ENCODE measurements around the gene GLI3. TPM values are rescaled to one million over a fixed set of nuclear protein-coding genes. Genes with fewer than 3 reads are reported as not detected.

Gene GLI3
- total RNA-seq, 1 donor = 0.10 TPM

DNA sequence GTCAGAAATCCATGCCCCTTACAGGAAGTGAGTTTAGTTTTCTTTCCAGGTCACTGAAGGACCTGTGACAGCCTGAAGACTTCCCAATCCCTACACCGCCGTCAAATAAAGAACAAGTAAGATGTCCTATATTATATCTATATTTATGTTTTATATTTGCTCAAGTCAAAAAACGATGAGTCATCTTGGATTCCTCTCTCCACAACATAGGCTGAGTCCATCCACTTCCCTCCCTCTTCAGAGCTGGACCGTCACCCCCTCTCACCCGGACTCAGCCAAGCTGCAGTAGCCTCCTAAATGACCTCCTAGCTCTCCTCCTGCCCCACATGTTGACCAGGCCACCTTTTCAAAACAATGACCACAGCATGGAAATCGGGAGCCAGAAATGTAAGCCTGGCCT lies 53.5 kb downstream of the GLI3 start:
- Histone ChIP-seq H3K4me1 (ENCODE audit: insufficient read depth, low read length) (no peaks in the 10 kb centered on the region), H3K27me3 (ENCODE audit: insufficient read depth, low read length) (no peaks in the 10 kb centered on the region), H3K9me3 (ENCODE audit: low read depth, low read length) (no peaks in the 10 kb centered on the region), H3K4me3 (ENCODE audit: low read length) (no peak overlapping the region)

DNA sequence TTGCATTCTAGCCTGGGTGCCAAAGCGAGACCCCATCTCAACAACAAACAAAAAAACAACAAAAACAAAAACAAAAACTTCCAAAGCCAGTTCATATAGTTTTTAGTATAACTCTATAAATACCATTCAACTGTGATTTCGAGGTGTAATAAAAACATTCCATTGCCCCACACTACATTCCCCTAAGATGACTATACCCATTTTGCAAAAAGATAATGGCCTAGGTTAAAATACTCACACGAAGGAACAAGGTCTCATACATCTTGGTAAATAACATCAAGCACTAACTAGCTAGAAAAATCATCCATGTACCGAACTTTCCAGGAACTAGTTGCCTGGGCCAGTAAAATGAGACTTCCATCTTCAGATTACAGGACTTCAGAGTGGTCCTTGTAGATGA lies 55.4 kb downstream of the GLI3 start:
- H3K4me1 ChIP-seq (ENCODE audit: insufficient read depth, low read length) = no peaks in the 10 kb centered on the region
- H3K9me3 ChIP-seq (ENCODE audit: low read depth, low read length) = no peaks in the 10 kb centered on the region
- no peaks in the 10 kb centered on the region for H3K27me3 ChIP-seq (ENCODE audit: insufficient read depth, low read length)
- H3K4me3 ChIP-seq (ENCODE audit: low read length) = no peak overlapping the region

DNA sequence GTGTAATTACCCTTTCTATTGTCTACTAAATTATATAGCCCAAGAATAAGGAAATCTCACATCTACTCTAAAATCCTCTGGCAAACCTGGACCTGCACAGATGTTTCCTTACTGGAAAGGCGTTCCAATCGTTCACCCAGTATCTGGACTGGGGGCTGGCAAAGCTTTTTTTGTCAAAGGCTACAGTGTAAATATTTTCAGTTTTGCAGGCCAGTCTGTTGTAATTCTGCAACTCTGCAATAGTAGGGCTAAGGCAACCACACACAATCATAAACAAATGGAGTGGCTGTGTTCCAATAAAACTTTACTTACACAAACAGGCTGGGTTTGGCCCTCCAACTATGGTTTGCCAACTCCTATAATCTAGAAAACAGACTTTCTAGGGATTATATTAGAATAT lies 56.2 kb downstream of the GLI3 start:
- Histone ChIP-seq H3K27me3 (ENCODE audit: insufficient read depth, low read length) (no peaks in the 10 kb centered on the region), H3K4me1 (ENCODE audit: insufficient read depth, low read length) (no peaks in the 10 kb centered on the region), H3K9me3 (ENCODE audit: low read depth, low read length) (no peaks in the 10 kb centered on the region), H3K4me3 (ENCODE audit: low read length) (no peak overlapping the region)

DNA sequence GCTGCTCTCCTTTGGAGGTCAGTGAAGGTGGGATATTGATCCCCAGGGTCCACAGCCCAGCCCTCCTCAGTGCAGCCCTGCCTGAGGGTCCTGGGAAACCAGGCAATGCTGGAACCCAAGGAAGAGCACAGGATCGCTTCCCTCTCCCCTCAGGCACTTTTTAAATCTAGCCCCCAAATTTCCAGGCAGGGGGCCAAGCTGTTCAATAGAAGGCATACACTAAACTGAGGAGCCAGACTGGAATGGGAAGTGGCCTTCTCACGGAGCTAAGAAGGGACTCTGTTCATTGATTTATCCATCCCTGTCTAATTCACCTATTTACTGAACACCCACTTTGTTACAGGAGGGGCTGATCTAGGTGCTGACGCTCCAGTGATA lies 60.3 kb downstream of the GLI3 start:
- H3K27me3 ChIP-seq (ENCODE audit: insufficient read depth, low read length) = no peaks in the 10 kb centered on the region
- no peaks in the 10 kb centered on the region for H3K4me1 ChIP-seq (ENCODE audit: insufficient read depth, low read length)
- H3K9me3 ChIP-seq (ENCODE audit: low read depth, low read length) = no peaks in the 10 kb centered on the region
- no peak overlapping the region for H3K4me3 ChIP-seq (ENCODE audit: low read length)

DNA sequence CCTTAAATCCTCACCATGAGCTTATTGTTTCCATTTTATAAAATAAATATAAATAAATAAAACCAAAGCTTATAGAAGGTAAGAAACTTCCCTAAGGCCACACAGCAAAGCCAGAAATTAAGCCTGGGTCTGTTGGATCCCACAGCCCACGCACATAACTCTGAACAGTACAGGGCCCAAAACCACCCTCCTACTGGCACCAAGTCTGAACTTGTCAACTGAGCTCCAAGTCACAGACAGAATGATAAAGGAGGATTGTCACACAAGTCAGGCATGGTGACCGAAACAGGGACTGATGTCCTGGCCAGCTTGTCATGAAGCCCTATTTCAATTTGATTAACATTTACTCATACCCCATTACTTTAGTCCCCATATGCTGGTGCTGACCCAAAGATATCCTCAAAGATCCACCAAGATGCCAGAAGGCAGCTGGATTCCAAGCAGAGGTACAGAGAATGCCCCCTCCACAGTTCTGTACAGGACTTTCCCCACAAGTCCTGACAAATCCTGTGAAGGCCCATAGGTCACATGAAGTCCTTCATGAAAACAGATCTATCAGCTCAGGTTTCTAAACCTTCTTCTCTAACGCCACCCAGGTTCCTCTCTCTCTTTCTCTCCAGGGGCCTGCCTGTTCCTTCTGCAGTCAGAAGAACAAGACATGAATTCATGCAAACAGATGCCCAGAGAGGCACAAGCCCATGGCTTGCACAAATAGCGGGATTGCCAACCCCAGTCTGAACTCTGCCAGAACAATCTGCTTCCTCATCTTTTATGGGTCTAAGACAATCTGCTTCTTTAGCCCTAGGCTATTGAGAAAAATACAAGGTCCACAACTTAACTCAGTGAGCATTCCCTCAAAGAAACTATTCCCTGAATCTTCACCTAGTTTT lies 60.9 kb downstream of the GLI3 start:
- H3K9me3 ChIP-seq (ENCODE audit: low read depth, low read length) = no peaks in the 10 kb centered on the region
- no peak overlapping the region for H3K4me3 ChIP-seq (ENCODE audit: low read length)
- no peaks in the 10 kb centered on the region for H3K4me1 ChIP-seq (ENCODE audit: insufficient read depth, low read length)
- H3K27me3 ChIP-seq (ENCODE audit: insufficient read depth, low read length) = no peaks in the 10 kb centered on the region

DNA sequence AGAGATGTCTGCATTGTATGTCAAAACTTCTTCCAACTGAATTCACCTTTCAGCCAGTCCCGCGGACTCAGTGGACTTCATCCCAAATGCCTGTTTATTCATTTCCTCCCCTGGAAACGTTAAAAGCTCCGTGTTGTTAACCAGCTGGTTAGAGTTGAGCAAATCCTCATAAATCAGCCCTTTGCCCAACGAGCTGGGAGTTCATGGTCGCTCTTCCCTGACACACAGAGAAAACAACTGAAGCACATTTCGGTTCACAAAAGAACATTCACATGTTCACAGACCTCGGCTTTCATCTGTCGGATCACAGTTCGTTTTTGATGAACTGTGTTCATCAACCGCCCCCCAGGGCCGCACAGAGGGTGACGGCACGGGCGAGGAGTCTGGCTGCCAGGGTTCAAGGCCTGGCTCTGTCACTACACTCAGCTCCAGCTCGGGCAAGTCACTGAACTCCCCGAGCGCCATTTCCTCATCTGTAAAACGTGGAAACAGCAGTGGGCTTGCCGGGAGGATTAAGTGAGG lies 62.6 kb downstream of the GLI3 start:
- Histone ChIP-seq H3K27me3 (ENCODE audit: insufficient read depth, low read length) (no peaks in the 10 kb centered on the region), H3K9me3 (ENCODE audit: low read depth, low read length) (no peaks in the 10 kb centered on the region), H3K4me3 (ENCODE audit: low read length) (no peak overlapping the region), H3K4me1 (ENCODE audit: insufficient read depth, low read length) (no peaks in the 10 kb centered on the region)

DNA sequence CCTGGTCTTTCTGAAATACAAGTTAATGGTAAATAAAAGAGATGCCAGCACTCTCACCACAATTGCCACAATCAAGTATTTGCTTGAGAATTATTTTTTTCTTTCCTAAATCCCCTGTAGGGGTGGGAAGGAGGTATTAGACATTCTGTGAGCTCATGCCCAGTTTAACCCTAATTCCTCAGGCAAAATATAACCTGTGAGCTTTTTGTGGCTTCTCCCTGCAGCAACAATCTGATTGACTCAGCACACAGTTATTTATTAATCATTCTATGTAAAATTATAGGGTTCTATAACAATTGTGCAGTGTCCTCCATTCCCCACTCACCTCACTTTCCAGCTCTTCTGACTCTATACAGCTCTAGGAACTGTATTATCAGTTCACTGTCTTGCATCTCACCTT lies 66.3 kb downstream of the GLI3 start:
- H3K27me3 ChIP-seq (ENCODE audit: insufficient read depth, low read length) = no peaks in the 10 kb centered on the region
- H3K4me3 ChIP-seq (ENCODE audit: low read length) = no peak overlapping the region
- H3K4me1 ChIP-seq (ENCODE audit: insufficient read depth, low read length) = no peaks in the 10 kb centered on the region
- H3K9me3 ChIP-seq (ENCODE audit: low read depth, low read length) = no peaks in the 10 kb centered on the region

DNA sequence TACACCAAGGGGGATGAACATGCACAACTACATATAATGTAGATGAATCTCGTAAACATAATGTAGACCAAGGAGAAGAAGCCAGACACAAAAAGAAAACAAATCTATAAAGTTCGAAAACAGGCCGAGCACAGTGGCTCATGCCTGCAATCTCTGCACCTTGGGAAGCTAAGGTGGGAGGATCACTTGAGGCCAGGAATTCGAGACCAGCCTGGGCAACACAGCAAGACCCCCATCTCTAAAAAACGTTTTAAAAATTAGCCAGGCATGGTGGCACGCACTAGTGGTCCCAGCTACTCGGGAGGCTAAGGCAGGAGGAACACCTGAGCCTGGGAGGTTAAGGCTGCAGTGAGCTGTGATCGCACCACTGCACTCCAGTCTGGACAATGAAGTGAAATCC lies 68.5 kb downstream of the GLI3 start:
- no peaks in the 10 kb centered on the region for H3K4me1 ChIP-seq (ENCODE audit: insufficient read depth, low read length)
- H3K9me3 ChIP-seq (ENCODE audit: low read depth, low read length) = no peaks in the 10 kb centered on the region
- no peaks in the 10 kb centered on the region for H3K27me3 ChIP-seq (ENCODE audit: insufficient read depth, low read length)
- no peak overlapping the region for H3K4me3 ChIP-seq (ENCODE audit: low read length)

DNA sequence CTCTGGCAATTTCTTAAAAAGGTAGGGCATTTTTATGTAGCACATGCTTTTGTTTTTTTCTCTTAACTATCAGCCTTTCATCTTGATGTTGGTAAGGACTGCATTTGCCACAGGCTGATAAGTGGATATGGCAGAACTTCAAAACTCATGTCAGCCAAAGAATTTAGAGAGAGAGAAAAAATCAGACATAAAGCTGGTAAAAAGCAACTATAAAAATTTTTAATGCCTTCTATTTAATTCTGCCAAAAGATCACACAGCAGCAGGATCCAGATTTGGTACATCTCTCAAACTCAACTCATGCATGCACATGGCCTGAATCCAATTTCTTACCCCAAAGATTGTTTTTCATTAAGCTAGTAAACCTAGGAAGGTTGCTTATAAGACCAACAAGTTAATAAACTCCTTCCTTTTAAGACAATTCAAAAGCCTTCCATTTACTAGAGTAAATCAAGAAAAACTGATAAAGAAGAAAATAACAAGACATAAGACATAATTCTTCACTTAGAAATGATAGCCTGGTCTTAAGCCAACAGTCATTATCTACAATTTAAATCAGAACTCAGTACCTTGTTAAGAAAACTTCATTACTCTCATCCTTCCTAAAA lies 69.3 kb downstream of the GLI3 start:
- Histone ChIP-seq H3K4me1 (ENCODE audit: insufficient read depth, low read length) (no peaks in the 10 kb centered on the region), H3K4me3 (ENCODE audit: low read length) (no peak overlapping the region), H3K9me3 (ENCODE audit: low read depth, low read length) (no peaks in the 10 kb centered on the region), H3K27me3 (ENCODE audit: insufficient read depth, low read length) (no peaks in the 10 kb centered on the region)

DNA sequence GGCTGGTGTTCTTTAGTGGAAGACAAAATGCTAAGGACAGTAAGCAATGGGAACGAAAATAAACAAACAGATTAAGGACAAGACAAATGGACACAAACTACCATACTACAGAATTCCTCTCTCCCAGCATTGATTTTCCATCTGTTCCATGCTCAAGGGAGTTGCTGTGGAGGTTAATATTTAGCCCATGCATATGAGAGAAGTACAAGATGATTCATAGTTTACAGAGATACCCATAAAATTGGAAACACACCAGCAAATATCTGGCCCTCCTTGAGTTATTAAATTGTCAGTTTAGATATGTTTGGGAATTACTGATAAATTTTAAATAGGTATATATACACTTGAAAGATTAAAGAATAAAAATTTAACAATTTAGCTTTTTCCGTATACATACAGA lies 69.8 kb downstream of the GLI3 start:
- Histone ChIP-seq H3K4me1 (ENCODE audit: insufficient read depth, low read length) (no peaks in the 10 kb centered on the region), H3K9me3 (ENCODE audit: low read depth, low read length) (no peaks in the 10 kb centered on the region), H3K27me3 (ENCODE audit: insufficient read depth, low read length) (no peaks in the 10 kb centered on the region), H3K4me3 (ENCODE audit: low read length) (no peak overlapping the region)

DNA sequence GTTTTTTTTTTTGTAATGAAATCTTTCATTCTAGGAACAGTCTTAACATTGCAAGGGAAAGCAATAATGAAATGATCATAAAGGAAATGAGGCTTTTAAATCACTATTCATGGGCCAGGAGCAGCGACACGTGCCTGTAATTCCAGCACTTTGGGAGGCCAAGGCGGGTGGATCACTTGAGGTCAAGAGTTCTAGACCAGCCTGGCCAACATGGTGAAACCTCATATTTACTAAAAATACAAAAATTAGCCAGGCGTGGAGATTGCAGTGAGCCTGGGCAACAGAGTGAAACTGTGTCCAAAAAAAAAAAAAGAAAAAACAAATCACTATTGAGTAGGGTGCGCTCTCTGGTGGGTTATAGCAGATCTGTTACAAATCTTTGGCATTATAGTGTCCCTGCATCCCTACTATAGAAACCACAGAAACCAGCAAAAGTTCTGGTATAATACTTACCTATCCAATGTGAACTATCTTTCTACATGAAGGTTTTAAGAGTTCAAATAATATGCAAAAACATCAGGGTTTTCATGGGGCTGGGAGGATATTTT lies 72.1 kb downstream of the GLI3 start:
- no peak overlapping the region for H3K4me3 ChIP-seq (ENCODE audit: low read length)
- H3K9me3 ChIP-seq (ENCODE audit: low read depth, low read length) = no peaks in the 10 kb centered on the region
- H3K27me3 ChIP-seq (ENCODE audit: insufficient read depth, low read length) = no peaks in the 10 kb centered on the region
- no peaks in the 10 kb centered on the region for H3K4me1 ChIP-seq (ENCODE audit: insufficient read depth, low read length)

DNA sequence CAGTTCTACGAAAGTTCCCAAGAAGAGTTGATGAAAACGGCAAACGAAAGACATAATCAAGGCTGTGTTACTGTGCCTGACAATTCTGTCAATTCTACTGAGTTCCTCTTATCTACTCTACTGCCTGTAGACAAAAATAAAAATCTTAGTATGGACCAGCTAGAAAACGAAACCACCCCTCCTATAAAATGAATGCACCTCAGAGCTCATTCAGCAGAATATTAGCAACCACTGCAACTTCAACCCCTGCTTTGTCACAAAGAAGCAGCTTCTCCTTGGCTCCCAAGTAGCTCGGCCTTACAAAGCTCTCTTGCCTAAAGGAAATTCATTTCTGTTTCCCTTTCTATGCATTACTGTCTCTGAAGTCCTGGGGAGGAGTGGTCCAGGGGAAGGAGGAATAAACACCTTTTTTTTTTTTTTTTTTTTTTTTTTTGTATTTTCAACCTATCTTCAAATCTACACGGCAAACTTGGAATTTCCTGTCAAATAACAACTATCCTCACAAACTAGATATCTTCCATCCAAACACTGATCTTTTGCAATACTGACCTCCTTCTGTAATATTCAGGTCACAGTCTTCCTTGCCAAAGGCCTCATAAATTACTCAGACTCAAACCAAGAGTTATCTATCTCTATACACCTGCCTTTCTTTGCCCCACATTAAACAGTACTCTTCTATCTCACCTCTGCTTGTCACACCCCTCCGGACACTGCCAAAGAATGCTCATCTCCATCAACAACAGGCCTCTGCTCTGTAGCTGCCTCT lies 74.3 kb downstream of the GLI3 start:
- Histone ChIP-seq H3K4me3 (ENCODE audit: low read length) (no peak overlapping the region), H3K4me1 (ENCODE audit: insufficient read depth, low read length) (no peaks in the 10 kb centered on the region), H3K9me3 (ENCODE audit: low read depth, low read length) (no peaks in the 10 kb centered on the region), H3K27me3 (ENCODE audit: insufficient read depth, low read length) (no peaks in the 10 kb centered on the region)

DNA sequence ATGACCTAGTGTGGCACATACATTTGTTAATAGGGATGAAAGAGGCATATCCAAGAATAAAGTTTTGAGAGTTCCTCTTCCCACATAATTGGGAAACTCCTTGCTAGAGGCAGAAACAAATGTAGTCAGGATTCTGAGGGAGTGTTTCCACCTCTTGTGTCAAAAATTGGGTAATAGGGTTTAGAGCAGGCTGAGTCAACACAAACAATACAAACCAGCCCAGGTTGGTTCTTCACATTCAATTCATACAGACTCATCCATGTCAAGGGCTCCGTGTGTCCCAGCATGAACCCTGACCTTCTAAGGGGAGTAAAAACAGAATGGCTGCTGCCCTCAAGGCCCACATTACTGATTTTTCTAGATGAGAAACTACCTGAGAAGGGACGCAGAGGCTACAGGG lies 75.3 kb downstream of the GLI3 start:
- no peak overlapping the region for H3K4me3 ChIP-seq (ENCODE audit: low read length)
- no peaks in the 10 kb centered on the region for H3K4me1 ChIP-seq (ENCODE audit: insufficient read depth, low read length)
- H3K9me3 ChIP-seq (ENCODE audit: low read depth, low read length) = no peaks in the 10 kb centered on the region
- no peaks in the 10 kb centered on the region for H3K27me3 ChIP-seq (ENCODE audit: insufficient read depth, low read length)

DNA sequence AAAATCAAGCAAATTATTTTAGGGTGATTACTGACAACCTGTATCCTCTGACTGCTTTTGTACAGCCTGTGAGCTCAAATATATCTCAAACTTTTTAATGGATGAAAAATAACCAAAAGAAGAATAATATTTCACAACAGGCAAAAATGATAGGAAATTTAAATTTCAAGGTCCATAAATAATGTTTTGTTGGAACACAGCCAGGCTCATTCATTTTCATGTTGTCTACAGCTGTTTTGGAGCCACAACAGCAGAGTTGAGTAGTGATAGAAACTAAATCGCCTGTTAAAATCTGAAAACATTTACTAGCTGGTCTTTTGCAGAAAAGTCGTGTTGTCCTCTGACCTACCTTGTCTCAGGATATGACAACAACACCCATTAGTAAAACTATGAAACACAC lies 75.9 kb downstream of the GLI3 start:
- no peak overlapping the region for H3K4me3 ChIP-seq (ENCODE audit: low read length)
- H3K9me3 ChIP-seq (ENCODE audit: low read depth, low read length) = no peaks in the 10 kb centered on the region
- H3K4me1 ChIP-seq (ENCODE audit: insufficient read depth, low read length) = no peaks in the 10 kb centered on the region
- no peaks in the 10 kb centered on the region for H3K27me3 ChIP-seq (ENCODE audit: insufficient read depth, low read length)

DNA sequence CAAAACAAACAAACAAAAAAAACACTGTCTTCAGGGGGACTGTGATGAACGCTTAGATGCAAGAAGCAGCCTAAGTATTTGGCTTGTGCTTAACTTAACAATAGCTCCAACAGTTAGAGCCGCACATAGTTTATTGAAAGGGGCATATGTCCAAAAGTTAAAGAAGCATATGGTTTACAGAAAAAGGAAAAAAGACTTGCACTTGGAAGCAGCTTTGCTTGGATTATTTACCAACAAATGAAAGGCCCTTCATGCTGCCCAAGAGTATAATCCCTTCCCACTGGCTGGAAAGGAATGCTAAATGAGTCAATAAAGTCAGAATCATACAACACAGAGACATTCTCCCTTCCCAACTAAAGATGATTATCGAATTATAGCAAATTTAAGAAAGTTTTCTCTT lies 77.9 kb downstream of the GLI3 start:
- no peaks in the 10 kb centered on the region for H3K27me3 ChIP-seq (ENCODE audit: insufficient read depth, low read length)
- no peaks in the 10 kb centered on the region for H3K4me1 ChIP-seq (ENCODE audit: insufficient read depth, low read length)
- no peaks in the 10 kb centered on the region for H3K9me3 ChIP-seq (ENCODE audit: low read depth, low read length)
- no peak overlapping the region for H3K4me3 ChIP-seq (ENCODE audit: low read length)

Data from mononuclear cell (primary cell).